ENCODE data around the gene KNSTRN.

The KNSTRN gene

GRCh38 chr15:40420793-40421192, 38.3 kb downstream of the KNSTRN start:
- H3K9me3 ChIP-seq (ENCODE audit: low read depth, low read length), result no peaks in the 10 kb centered on the region
- no peak overlapping the region for H3K9ac ChIP-seq (ENCODE audit: insufficient read length)
- TF ChIP-seq FOXP2 (optimal IDR thresholded peaks at IDR 0.05; ENCODE audit: control extremely low read depth, extremely low read length, insufficient read depth) (no peak), EZH2 (IDR thresholded peaks at IDR 0.05) (no peak), POLR2AphosphoS5 (IDR thresholded peaks at IDR 0.05; ENCODE audit: borderline replicate concordance, low read depth, low read length) (no peak)
- no peak overlapping the region for H3K4me3 ChIP-seq
- H3K27ac ChIP-seq, result peak overlapping the region; percentile 22
- no peak for DNase-seq (ENCODE audit: low read depth, low spot score)
- peaks cover 8% of the 10 kb centered on the region; the same call in 1 of the 2 replicates for H3K36me3 ChIP-seq (ENCODE audit: insufficient read depth, low read length)

DNA sequence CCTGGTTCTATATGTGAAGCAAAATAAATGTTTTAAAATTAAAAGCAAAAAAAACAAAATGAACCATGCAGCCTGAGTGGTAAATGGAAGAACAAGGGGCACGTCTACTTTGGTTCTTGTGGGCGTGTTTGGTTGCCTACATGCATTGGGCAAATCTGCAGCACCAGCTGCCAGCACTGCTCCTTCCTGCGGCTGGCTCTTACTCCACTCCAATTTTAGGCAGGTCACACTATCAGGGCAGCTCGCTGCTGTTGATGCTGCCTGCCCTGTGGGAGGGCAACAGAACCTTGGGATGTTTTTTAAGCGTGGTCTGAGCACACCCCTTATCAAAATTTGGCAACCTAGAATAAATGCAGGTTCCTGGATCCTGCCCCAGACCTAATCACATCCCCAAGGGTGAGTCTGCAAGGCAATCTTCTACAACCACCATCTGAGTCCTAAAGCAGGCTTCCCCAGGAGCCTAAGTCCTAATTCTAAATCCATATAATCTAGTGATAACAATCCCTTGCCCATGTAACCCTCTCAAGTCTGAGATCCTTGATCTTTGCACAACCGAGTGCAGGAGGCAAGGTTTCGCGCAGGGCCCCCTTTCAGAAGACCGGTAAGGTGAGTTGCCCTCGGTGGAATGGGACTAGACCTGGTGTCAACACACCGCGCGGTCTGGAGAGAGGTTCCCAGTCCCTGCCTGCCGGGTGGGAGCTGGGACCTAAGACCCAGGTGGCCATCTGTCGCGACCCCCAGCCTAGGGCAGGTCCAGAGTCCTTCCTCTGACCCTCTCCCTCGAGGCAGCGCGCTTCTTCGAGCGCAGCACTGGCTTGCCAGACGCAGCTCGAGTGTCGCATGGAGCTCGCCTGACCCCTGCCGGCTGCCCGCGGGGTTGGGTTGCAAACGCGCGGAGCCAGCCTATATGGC, 39.0 kb downstream of the KNSTRN start:
- peaks cover 3% of the 10 kb centered on the region; the same call in 1 of the 2 replicates for H3K36me3 ChIP-seq (ENCODE audit: insufficient read depth, low read length)
- no peak overlapping the region for H3K9ac ChIP-seq (ENCODE audit: insufficient read length)
- 0 out of 2 replicates have a peak overlapping the region, but pooled peaks have one; percentile 31 for H3K27ac ChIP-seq
- no peak for DNase-seq (ENCODE audit: low read depth, low spot score)
- peak; percentile 11; the same call in 1 of the 2 replicates for TF ChIP-seq POLR2AphosphoS5 (IDR thresholded peaks at IDR 0.05; ENCODE audit: borderline replicate concordance, low read depth, low read length)
- no peak for TF ChIP-seq EZH2 (IDR thresholded peaks at IDR 0.05)
- no peak overlapping the region for H3K4me3 ChIP-seq
- H3K9me3 ChIP-seq (ENCODE audit: low read depth, low read length), result no peaks in the 10 kb centered on the region

GRCh38 chr15:40424483-40425115, 42.1 kb downstream of the KNSTRN start:
- TF ChIP-seq EZH2 (IDR thresholded peaks at IDR 0.05) (no peak), POLR2AphosphoS5 (IDR thresholded peaks at IDR 0.05; ENCODE audit: borderline replicate concordance, low read depth, low read length) (no peak), FOXP2 (optimal IDR thresholded peaks at IDR 0.05; ENCODE audit: control extremely low read depth, extremely low read length, insufficient read depth) (no peak)
- Histone ChIP-seq H3K4me3 (no peak overlapping the region), H3K9ac (ENCODE audit: insufficient read length) (no peak overlapping the region), H3K27ac (no peak overlapping the region), H3K9me3 (ENCODE audit: low read depth, low read length) (no peaks in the 10 kb centered on the region), H3K36me3 (ENCODE audit: insufficient read depth, low read length) (no peaks in the 10 kb centered on the region)
- no peak for DNase-seq (ENCODE audit: low read depth, low spot score)

DNA sequence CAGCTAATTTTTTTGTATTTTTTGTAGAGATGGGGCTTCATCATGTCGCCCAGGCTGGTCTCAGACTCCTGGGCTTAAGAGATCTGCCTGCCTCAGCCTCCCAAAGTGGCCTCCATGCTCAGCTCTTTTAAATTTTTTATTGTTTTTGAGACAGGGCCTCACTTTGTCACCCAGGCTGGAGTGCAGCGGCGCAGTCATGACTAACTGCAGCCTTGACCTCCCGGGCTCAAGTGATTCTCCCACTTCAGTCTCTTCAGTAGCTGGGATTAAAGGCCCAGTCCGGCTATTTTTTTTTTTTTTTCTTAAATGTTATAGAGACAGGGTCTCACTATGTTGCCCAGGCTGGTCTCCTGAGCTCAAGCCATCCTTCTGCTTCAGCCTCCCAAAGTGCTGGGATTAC, 43.2 kb downstream of the KNSTRN start:
- H3K9me3 ChIP-seq (ENCODE audit: low read depth, low read length), result no peaks in the 10 kb centered on the region
- H3K36me3 ChIP-seq (ENCODE audit: insufficient read depth, low read length), result no peaks in the 10 kb centered on the region
- no peak overlapping the region for H3K9ac ChIP-seq (ENCODE audit: insufficient read length)
- TF ChIP-seq POLR2AphosphoS5 (IDR thresholded peaks at IDR 0.05; ENCODE audit: borderline replicate concordance, low read depth, low read length) (no peak), EZH2 (IDR thresholded peaks at IDR 0.05) (no peak), FOXP2 (optimal IDR thresholded peaks at IDR 0.05; ENCODE audit: control extremely low read depth, extremely low read length, insufficient read depth) (no peak)
- H3K27ac ChIP-seq, result no peak overlapping the region
- no peak overlapping the region for H3K4me3 ChIP-seq
- DNase-seq (ENCODE audit: low read depth, low spot score), result no peak

DNA sequence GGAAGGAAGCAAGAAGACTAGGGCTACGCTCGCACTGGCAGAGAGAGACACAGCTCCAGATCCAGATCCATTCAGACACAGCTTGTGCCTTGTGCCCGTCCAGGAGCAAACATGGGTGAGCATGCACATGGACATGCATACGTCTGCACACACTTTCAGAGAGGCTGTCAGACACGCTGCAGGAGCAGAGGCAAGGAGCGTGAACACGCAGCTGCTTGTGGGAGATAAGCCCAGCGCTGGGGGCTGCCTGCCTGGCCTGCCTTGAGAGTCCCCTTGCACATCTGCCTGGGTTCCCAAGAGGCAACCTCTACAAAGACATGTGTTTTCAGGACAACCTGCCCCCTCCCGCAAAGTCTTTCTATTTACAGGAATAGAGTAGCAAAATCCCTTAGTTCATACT, 44.7 kb downstream of the KNSTRN start:
- Histone ChIP-seq H3K27ac (no peak overlapping the region), H3K4me3 (no peak overlapping the region), H3K36me3 (ENCODE audit: insufficient read depth, low read length) (no peaks in the 10 kb centered on the region), H3K9me3 (ENCODE audit: low read depth, low read length) (no peaks in the 10 kb centered on the region), H3K9ac (ENCODE audit: insufficient read length) (no peak overlapping the region)
- TF ChIP-seq POLR2AphosphoS5 (IDR thresholded peaks at IDR 0.05; ENCODE audit: borderline replicate concordance, low read depth, low read length), result no peak
- TF ChIP-seq FOXP2 (optimal IDR thresholded peaks at IDR 0.05; ENCODE audit: control extremely low read depth, extremely low read length, insufficient read depth), result no peak
- no peak for TF ChIP-seq EZH2 (IDR thresholded peaks at IDR 0.05)
- DNase-seq (ENCODE audit: low read depth, low spot score), result no peak

DNA sequence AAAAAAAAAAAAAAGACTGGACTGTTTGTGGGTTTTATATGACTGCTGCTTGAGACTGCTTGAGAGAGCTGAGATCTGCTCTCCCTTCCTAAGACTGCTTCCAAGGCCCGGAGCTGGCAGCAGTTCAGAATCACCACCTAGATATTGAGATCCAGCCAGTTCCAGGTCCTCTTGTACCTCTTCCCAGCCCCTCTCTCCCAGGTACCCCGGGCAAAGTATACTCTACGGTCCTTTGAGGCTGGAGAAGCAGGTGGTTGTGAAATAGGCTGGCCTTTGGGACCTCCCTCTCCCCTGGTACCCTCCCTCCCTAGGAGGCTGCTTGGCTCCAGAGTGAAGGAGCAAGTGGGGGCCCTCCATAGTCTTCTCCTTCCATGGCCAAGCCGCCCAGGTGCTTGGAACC, 45.7 kb downstream of the KNSTRN start:
- H3K27ac ChIP-seq, result no peak overlapping the region
- H3K4me3 ChIP-seq, result no peak overlapping the region
- no peak overlapping the region for H3K9ac ChIP-seq (ENCODE audit: insufficient read length)
- TF ChIP-seq EZH2 (IDR thresholded peaks at IDR 0.05), result no peak
- TF ChIP-seq FOXP2 (optimal IDR thresholded peaks at IDR 0.05; ENCODE audit: control extremely low read depth, extremely low read length, insufficient read depth), result no peak
- TF ChIP-seq POLR2AphosphoS5 (IDR thresholded peaks at IDR 0.05; ENCODE audit: borderline replicate concordance, low read depth, low read length), result no peak
- no peak for DNase-seq (ENCODE audit: low read depth, low spot score)
- no peaks in the 10 kb centered on the region for H3K9me3 ChIP-seq (ENCODE audit: low read depth, low read length)
- no peaks in the 10 kb centered on the region for H3K36me3 ChIP-seq (ENCODE audit: insufficient read depth, low read length)

- Histone ChIP-seq H3K9ac (ENCODE audit: insufficient read length) (no peak overlapping the region), H3K9me3 (ENCODE audit: low read depth, low read length) (no peaks in the 10 kb centered on the region), H3K36me3 (ENCODE audit: insufficient read depth, low read length) (no peaks in the 10 kb centered on the region), H3K27ac (no peak overlapping the region), H3K4me3 (no peak overlapping the region)
- no peak for TF ChIP-seq FOXP2 (optimal IDR thresholded peaks at IDR 0.05; ENCODE audit: control extremely low read depth, extremely low read length, insufficient read depth)
- no peak for DNase-seq (ENCODE audit: low read depth, low spot score)
Observed at GRCh38 chr15:40429068-40429710, 46.7 kb downstream of the KNSTRN start.

DNA sequence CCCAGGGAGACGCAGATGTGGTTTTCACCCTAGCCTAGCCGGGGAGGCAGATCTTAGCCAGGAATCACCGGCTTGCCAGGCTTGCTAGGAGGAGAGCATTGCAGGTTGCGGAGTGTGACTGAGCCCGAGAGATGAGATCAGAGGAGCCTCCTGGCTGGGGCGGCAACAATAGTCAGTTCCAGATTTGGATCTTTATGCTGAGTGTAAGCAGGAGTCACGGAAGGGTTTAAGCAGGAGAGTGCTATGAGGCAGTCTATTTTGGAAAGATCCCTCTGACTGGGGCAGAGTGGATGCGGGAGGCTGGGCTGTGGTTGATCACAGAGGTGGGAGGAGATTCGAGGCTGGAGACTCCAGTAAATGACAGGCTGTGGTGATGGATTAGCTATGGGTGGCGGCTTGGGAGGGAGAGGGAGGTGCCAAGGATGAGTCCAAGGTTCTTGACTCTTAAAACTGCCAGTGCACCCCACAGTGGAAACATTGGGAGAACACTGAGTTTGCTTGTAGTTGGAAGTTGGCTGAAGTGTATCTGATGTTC, 47.8 kb downstream of the KNSTRN start:
- no peaks in the 10 kb centered on the region for H3K9me3 ChIP-seq (ENCODE audit: low read depth, low read length)
- H3K4me3 ChIP-seq, result peak overlapping the region; percentile 22; the same call in 1 of the 2 replicates
- H3K9ac ChIP-seq (ENCODE audit: insufficient read length), result no peak overlapping the region
- DNase-seq (ENCODE audit: low read depth, low spot score), result no peak
- peak overlapping the region; percentile 52; the same call in 1 of the 2 replicates for H3K27ac ChIP-seq
- no peak for TF ChIP-seq FOXP2 (optimal IDR thresholded peaks at IDR 0.05; ENCODE audit: control extremely low read depth, extremely low read length, insufficient read depth)
- TF ChIP-seq POLR2AphosphoS5 (IDR thresholded peaks at IDR 0.05; ENCODE audit: borderline replicate concordance, low read depth, low read length), result no peak
- TF ChIP-seq EZH2 (IDR thresholded peaks at IDR 0.05), result no peak
- no peaks in the 10 kb centered on the region for H3K36me3 ChIP-seq (ENCODE audit: insufficient read depth, low read length)

All from SK-N-MC (cell line).